Mucosa of descending colon (tissue), 3 donors: ENCODE data around the gene CCDC85C. TPM values are rescaled to one million over a fixed set of nuclear protein-coding genes. Genes with fewer than 3 reads are reported as not detected.

Source experiments
- ATAC-seq: fragments of 200-7000 bp; cut with Tn5 transposase; one replicate; pipeline ENCODE4 v1.9.1; 2020; ENCODE audit warnings: mild to moderate bottlenecking, moderate library complexity
- DNase-seq, 3 donors: peaks; one replicate each; pipeline ENCODE4 v3.0.0-alpha.2; 2020
- H3K36me3 ChIP-seq: fragments of 200-600 bp; one replicate; pipeline ENCODE4 v1.8.0; 2021; ENCODE audit warnings: low read depth, mild to moderate bottlenecking
- H3K4me1 ChIP-seq: fragments of 200-600 bp; one replicate; pipeline ENCODE4 v1.8.0; 2021; ENCODE audit warnings: low read depth, mild to moderate bottlenecking
- H3K4me3 ChIP-seq: fragments of 200-600 bp; one replicate; pipeline ENCODE4 v1.8.0; 2021; ENCODE audit warnings: mild to moderate bottlenecking
- H3K9me3 ChIP-seq: fragments of 200-600 bp; one replicate; pipeline ENCODE4 v1.8.0; 2021; ENCODE audit warnings: mild to moderate bottlenecking
- intact Hi-C, 2 donors: fragments of 100-400 bp; cut with DNase I in 1 of 2; cut with micrococcal nuclease in 1 of 2; formaldehyde crosslinking; loops; one replicate each; pipeline versions ENCODE4 v1.11.0 to v1.11.1; 2022; cut with DNase I, micrococcal nuclease
- total RNA-seq, 3 donors: library from RNA; stranded (reverse); fragmentation: NEBNext Ultra II Directional in 2 of 3; extraction: Animal tissue kit (Norgen Biotek cat#: 25700) in 2 of 3; gene quantifications; one replicate each; pipeline versions ENCODE4 v1.2.1 to v1.2.4, GENCODE V29; 2021 to 2023
- TF ChIP-seq, protein P1 (sequence below): fragments of 200-600 bp; IDR thresholded peaks from one replicate; pipeline ENCODE4 v1.8.0; 2022; ENCODE audit warnings: antibody characterized with exemption, mild to moderate bottlenecking
- donor health status: DM: no; HTN: no; CAD: no; lungs with moderate emphysema.
- donor health status: DM: no; HTN: no; CAD: no.
- donor health status: DM: no; HTN: yes; CAD: no.

Gene CCDC85C
- total RNA-seq, 3 donors from 2014 or later = 66.2 to 102 (median 66.2) TPM

DNA sequence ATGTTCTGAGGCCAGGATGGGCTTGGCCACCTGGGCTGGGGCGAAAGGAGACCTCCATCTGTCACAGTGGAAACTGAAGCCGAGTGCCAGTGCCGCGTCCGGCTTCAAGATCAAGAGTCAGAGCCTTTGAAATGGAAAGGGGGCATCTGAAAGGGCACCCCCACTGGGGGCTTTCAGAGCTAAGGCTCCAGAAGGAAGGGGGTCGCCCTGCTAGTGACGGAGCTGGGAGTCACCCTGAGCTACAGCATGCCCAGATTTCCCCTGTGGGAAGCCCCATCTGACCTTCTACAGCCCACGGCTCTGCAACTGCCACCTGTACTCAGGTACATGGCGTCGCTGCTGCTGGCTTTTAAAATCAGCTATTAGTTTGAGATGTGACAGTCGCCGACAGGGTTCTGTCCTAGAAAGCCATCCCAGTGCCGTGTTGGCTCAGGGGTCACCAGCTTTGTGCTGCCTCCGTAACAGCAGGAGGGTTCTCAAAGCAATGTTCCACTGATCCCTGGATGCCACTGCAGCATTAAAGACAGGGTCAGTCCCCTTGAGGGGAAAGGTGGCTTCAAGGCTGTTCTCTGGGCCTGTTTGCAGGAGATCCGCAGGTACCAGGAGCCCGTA is 91.3 kb downstream of the CCDC85C start:
- no peak for DNase-seq
- intact Hi-C loops = no loop called here
- TF ChIP-seq, protein P1, sequence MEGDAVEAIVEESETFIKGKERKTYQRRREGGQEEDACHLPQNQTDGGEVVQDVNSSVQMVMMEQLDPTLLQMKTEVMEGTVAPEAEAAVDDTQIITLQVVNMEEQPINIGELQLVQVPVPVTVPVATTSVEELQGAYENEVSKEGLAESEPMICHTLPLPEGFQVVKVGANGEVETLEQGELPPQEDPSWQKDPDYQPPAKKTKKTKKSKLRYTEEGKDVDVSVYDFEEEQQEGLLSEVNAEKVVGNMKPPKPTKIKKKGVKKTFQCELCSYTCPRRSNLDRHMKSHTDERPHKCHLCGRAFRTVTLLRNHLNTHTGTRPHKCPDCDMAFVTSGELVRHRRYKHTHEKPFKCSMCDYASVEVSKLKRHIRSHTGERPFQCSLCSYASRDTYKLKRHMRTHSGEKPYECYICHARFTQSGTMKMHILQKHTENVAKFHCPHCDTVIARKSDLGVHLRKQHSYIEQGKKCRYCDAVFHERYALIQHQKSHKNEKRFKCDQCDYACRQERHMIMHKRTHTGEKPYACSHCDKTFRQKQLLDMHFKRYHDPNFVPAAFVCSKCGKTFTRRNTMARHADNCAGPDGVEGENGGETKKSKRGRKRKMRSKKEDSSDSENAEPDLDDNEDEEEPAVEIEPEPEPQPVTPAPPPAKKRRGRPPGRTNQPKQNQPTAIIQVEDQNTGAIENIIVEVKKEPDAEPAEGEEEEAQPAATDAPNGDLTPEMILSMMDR = no peak
- Histone ChIP-seq H3K9me3 (no peaks in the 10 kb centered on the region), H3K4me1 (no peaks in the 10 kb centered on the region), H3K36me3 (peaks cover 2% of the 10 kb centered on the region), H3K4me3 (no peak overlapping the region)
- ATAC-seq = no peak

DNA sequence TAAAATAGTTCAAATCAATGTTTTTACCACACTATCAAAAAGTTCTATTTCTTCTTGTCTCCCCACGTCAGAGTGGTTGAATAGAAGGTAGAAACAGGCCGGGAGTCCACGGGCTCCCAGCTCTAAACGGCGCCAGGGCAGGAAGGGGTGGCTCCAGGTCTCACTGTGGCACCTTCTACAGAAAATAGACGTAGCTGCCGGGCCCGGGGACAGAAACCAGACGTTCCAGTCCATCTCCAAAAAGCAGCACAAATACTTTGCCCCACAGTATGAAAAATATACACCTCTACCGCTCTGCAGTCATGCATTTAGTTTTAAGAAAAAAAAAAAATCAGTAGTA is 91.9 kb downstream of the CCDC85C start:
- H3K4me3 ChIP-seq = no peak overlapping the region
- H3K36me3 ChIP-seq = peaks cover 8% of the 10 kb centered on the region
- no peak for DNase-seq
- TF ChIP-seq, protein P1 = no peak
- intact Hi-C loops = no loop called here
- no peak for ATAC-seq
- H3K9me3 ChIP-seq = no peaks in the 10 kb centered on the region
- no peaks in the 10 kb centered on the region for H3K4me1 ChIP-seq

DNA sequence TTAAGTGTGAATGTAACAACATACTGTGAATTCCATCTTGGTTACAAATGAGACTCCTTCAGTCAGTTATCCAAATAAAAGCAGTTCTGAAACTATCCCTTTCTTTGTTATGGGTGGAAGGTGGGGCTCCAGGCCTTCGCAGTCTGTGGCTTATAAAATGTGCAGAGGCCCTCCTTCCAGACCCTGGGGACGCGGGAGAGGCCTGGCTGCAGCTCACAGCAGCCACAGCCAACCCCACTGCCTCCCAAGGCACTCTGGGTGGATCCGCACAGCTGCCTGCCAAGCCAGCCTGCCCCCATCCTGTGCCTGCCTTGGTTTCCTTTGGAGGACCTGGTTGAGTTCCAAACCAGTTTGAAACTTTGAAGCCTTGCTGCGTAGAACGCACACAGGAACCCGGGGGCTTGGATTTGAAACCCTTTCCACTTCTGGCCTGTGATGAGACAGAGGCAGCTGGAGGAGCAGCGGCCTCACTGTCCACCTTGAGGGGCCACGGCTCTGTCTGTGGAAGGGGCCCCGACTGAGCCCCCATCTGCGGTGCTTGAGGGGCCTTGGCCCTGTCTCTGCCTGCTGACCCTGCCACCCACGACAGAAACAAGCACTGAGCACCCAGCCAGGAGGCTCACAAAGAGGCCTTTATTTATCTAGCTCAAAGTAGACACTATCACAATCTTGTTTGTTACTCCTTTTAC is 92.4 kb downstream of the CCDC85C start:
- peaks cover 10% of the 10 kb centered on the region for H3K36me3 ChIP-seq
- peak in 1 of 3 donors; percentile 28 for DNase-seq
- TF ChIP-seq, protein P1 = no peak
- ATAC-seq = no peak
- H3K9me3 ChIP-seq = no peaks in the 10 kb centered on the region
- intact Hi-C loops = no loop called here
- H3K4me1 ChIP-seq = no peaks in the 10 kb centered on the region
- no peak overlapping the region for H3K4me3 ChIP-seq

DNA sequence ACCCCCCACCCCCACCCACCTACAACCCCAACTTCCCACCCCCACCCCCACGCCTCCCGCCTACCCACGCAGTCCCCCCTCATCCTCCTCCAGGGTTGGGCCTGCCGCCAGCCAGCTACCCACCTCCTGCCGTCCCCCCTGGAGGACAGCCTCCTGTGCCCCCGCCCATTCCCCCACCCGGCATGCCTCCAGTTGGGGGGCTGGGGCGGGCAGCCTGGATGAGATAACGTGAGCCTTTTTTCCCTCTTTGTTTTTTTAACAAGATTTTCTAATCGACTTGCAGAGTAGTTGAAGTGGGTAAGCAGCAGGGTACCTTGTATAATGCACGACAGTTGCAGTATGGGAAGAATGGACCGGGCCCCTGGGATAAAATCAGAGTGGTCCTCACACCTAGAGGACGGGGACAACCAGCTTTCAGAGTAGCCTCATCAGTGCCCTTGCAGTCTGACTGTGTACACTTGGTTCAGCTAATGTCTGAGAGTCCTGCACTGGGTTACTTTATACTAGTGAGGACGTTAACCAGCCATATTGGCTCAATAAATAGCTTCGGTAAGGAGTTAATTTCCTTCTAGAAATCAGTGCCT is 93.4 kb downstream of the CCDC85C start:
- H3K9me3 ChIP-seq = no peaks in the 10 kb centered on the region
- intact Hi-C loops = no loop called here
- H3K36me3 ChIP-seq = peaks cover 10% of the 10 kb centered on the region
- no peak overlapping the region for H3K4me3 ChIP-seq
- ATAC-seq = no peak
- TF ChIP-seq, protein P1 = no peak
- no peak for DNase-seq
- H3K4me1 ChIP-seq = no peaks in the 10 kb centered on the region

DNA sequence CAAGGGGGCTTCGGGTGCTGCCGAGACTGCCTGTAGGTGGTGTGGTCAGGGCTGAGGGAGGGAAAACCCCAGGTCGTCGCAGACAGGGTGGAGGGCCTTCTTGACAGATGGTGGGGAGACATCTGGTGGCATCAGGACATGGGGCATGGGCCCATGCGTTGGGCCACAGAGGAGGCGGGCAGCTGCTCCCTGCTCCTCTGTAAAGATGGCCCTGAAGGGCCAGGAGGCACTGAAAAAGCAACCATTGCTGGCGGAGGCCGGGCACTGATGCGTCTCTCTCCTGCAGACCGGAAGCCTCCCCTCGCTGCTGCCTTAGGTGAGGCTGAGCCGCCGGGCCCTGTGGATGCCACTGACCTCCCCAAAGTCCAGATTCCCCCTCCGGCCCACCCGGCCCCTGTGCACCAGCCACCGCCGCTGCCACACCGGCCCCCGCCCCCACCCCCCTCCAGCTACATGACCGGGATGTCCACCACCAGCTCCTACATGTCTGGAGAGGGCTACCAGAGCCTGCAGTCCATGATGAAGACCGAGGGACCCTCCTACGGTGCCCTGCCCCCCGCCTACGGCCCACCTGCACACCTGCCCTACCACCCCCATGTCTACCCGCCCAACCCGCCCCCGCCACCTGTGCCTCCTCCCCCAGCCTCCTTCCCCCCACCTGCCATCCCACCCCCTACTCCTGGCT is 94.0 kb downstream of the CCDC85C start:
- Histone ChIP-seq H3K4me3 (no peak overlapping the region), H3K9me3 (no peaks in the 10 kb centered on the region), H3K4me1 (no peaks in the 10 kb centered on the region), H3K36me3 (peaks cover 10% of the 10 kb centered on the region)
- ATAC-seq = no peak
- TF ChIP-seq, protein P1 = no peak
- no peak for DNase-seq
- intact Hi-C loops = no loop called here
